ENCODE results near the gene HADHA. TPM values are rescaled to one million over a fixed set of nuclear protein-coding genes. Genes with fewer than 3 reads are reported as not detected.

HADHA gene
- total RNA-seq, 1 donor from 2014 or later, result 130 TPM

- H3K9me3 ChIP-seq, result no peaks in the 10 kb centered on the region
- H3K36me3 ChIP-seq, result no peaks in the 10 kb centered on the region
- intact Hi-C loops (cut with DNase I), result no loop called here
- ATAC-seq, result peak; percentile 75 to 85
- H3K4me1 ChIP-seq, result peaks cover 13% of the 10 kb centered on the region
- H3K27me3 ChIP-seq (ENCODE audit: low read depth), result peaks cover 4% of the 10 kb centered on the region
- DNase-seq, result peak; percentile 57
- TF ChIP-seq CTCF (IDR thresholded peaks at IDR 0.05), result peak; percentile 74
- H3K27ac ChIP-seq, result no peak overlapping the region
- H3K4me3 ChIP-seq, result no peak overlapping the region
Measured at GRCh38 chr2:26144953-26145680, 99.3 kb downstream of the HADHA start.

- ATAC-seq, result no peak
- DNase-seq, result no peak
- H3K27ac ChIP-seq, result no peak overlapping the region
- intact Hi-C loops (cut with DNase I), result no loop called here
- peaks cover 2% of the 10 kb centered on the region for H3K27me3 ChIP-seq (ENCODE audit: low read depth)
- peaks cover 13% of the 10 kb centered on the region for H3K4me1 ChIP-seq
- H3K36me3 ChIP-seq, result no peaks in the 10 kb centered on the region
- H3K4me3 ChIP-seq, result no peak overlapping the region
- no peaks in the 10 kb centered on the region for H3K9me3 ChIP-seq
- no peak for TF ChIP-seq CTCF (IDR thresholded peaks at IDR 0.05)
Measured at GRCh38 chr2:26144031-26144430, 100.4 kb downstream of the HADHA start.

- intact Hi-C loops (cut with DNase I), result no loop called here
- DNase-seq (no peak), ATAC-seq (no peak)
- Histone ChIP-seq H3K27me3 (ENCODE audit: low read depth) (no peaks in the 10 kb centered on the region), H3K36me3 (peaks cover 3% of the 10 kb centered on the region), H3K9me3 (no peaks in the 10 kb centered on the region), H3K27ac (no peak overlapping the region), H3K4me1 (peaks cover 13% of the 10 kb centered on the region), H3K4me3 (no peak overlapping the region)
- TF ChIP-seq CTCF (IDR thresholded peaks at IDR 0.05), result no peak
Measured at GRCh38 chr2:26141145-26141769, 103.2 kb downstream of the HADHA start.

Other genes starting within 250 kb of the HADHA start
- 113 TPM for gene RAB10, start 210.5 kb downstream of the HADHA start, total RNA-seq
- gene GAREM2, start 71.5 kb downstream of the HADHA start, total RNA-seq, result 2.0 TPM
- gene HADHB, start 307 bp upstream of the HADHA start, total RNA-seq, result 119 TPM
- gene SELENOI, start 101.5 kb upstream of the HADHA start, total RNA-seq, result 13.4 TPM
- 0.35 TPM for gene ADGRF3, start 102.2 kb upstream of the HADHA start, total RNA-seq
- gene DRC1, start 157.3 kb upstream of the HADHA start, total RNA-seq, result 6.8 TPM
- 0.35 TPM for gene OTOF, start 233.5 kb upstream of the HADHA start, total RNA-seq

Data from lower lobe of right lung (tissue), 2 donors.